Vagina (tissue), 2 donors: ENCODE measurements around the gene SORCS2. TPM values are rescaled to one million over a fixed set of nuclear protein-coding genes. Genes with fewer than 3 reads are reported as not detected.

Experiments used
- DNase-seq, 2 donors: peaks; one replicate each; pipeline ENCODE4 v3.0.0-alpha.2; 2017; ENCODE audit errors: extremely low spot score in 2 of 2
- H3K27ac ChIP-seq: fragments of 200-600 bp; sonication (generic); one replicate; pipeline ENCODE4 v1.5.1; 2019
- H3K27me3 ChIP-seq: fragments of 200-600 bp; sonication (generic); one replicate; pipeline ENCODE4 v1.5.1; 2019
- H3K36me3 ChIP-seq, 2 donors: fragments of 200-600 bp; sonication (generic); one replicate each; pipeline ENCODE4 v1.5.1; 2017 to 2019
- H3K4me1 ChIP-seq: fragments of 200-600 bp; sonication (generic); one replicate; pipeline ENCODE4 v1.5.1; 2019
- H3K4me3 ChIP-seq, 2 donors: fragments of 200-600 bp; sonication (generic); 1 replicate in 1 of 2; 2 replicates in 1 of 2; pipeline ENCODE4 v1.5.1; 2016 to 2019
- H3K9me3 ChIP-seq: fragments of 200-600 bp; sonication (generic); one replicate; pipeline ENCODE4 v1.5.1; 2019
- CTCF ChIP-seq, 3 experiments: fragments of 450-650 bp in 2 of 3; fragments of 200-600 bp in 1 of 3; sonication (generic) in 1 of 3; IDR thresholded peaks; one replicate each; pipeline ENCODE4 v1.5.1; 2017 to 2019; ENCODE audit warnings: antibody characterized with exemption in 3 of 3, mild to moderate bottlenecking in 2 of 3, moderate library complexity in 2 of 3
- POLR2A ChIP-seq, 2 donors: fragments of 450-650 bp; IDR thresholded peaks; one replicate each; pipeline ENCODE4 v1.6.1; 2017; ENCODE audit warnings: antibody characterized with exemption in 2 of 2, mild to moderate bottlenecking in 2 of 2, moderate library complexity in 2 of 2
- POLR2AphosphoS5 ChIP-seq, 2 donors: sonication (generic); formaldehyde crosslinking; IDR thresholded peaks; one replicate each; pipeline ENCODE4 v1.9.0; 2017; ENCODE audit warnings: antibody characterized with exemption in 2 of 2, mild to moderate bottlenecking in 2 of 2, low read depth in 1 of 2; ENCODE audit not compliant: insufficient read depth in 1 of 2
- intact Hi-C: fragments of 100-400 bp; cut with DNase I; formaldehyde crosslinking; loops from one replicate; pipeline ENCODE4 v1.15.1; 2023
- total RNA-seq: library from RNA; depleted of rRNA; stranded (reverse); fragments of >200 nt; gene quantifications from one replicate; pipeline ENCODE4 v1.2.3, GENCODE V29; 2016

Gene SORCS2
- total RNA-seq, 1 donor from 2014 or later: 5.4 TPM

GRCh38 chr4:7703688-7704087 lies 511.4 kb downstream of the SORCS2 start:
- H3K4me1 ChIP-seq: no peaks in the 10 kb centered on the region
- H3K27ac ChIP-seq: no peak overlapping the region
- H3K27me3 ChIP-seq: no peaks in the 10 kb centered on the region
- no peaks in the 10 kb centered on the region for H3K9me3 ChIP-seq
- H3K4me3 ChIP-seq: no peak overlapping the region
- TF ChIP-seq POLR2A (IDR thresholded peaks at IDR 0.05) (no peak), CTCF (IDR thresholded peaks at IDR 0.05) (no peak), POLR2AphosphoS5 (IDR thresholded peaks at IDR 0.05; ENCODE audit: insufficient read depth in 1 of 2, low read depth in 1 of 2) (no peak)
- no peaks in the 10 kb centered on the region for H3K36me3 ChIP-seq
- DNase-seq: no peak
- intact Hi-C loops: no loop called here

GRCh38 chr4:7704091-7704490 lies 511.8 kb downstream of the SORCS2 start:
- TF ChIP-seq POLR2A (IDR thresholded peaks at IDR 0.05) (no peak), CTCF (IDR thresholded peaks at IDR 0.05) (no peak), POLR2AphosphoS5 (IDR thresholded peaks at IDR 0.05; ENCODE audit: insufficient read depth in 1 of 2, low read depth in 1 of 2) (no peak)
- no peaks in the 10 kb centered on the region for H3K36me3 ChIP-seq
- H3K9me3 ChIP-seq: no peaks in the 10 kb centered on the region
- no peak for DNase-seq
- H3K4me1 ChIP-seq: no peaks in the 10 kb centered on the region
- no peak overlapping the region for H3K4me3 ChIP-seq
- no peaks in the 10 kb centered on the region for H3K27me3 ChIP-seq
- intact Hi-C loops: no loop called here
- H3K27ac ChIP-seq: no peak overlapping the region

- no peak for DNase-seq
- Histone ChIP-seq H3K36me3 (no peaks in the 10 kb centered on the region), H3K27ac (no peak overlapping the region), H3K4me3 (no peak overlapping the region), H3K4me1 (no peaks in the 10 kb centered on the region), H3K27me3 (no peaks in the 10 kb centered on the region), H3K9me3 (no peaks in the 10 kb centered on the region)
- TF ChIP-seq POLR2A (IDR thresholded peaks at IDR 0.05): no peak
- TF ChIP-seq CTCF (IDR thresholded peaks at IDR 0.05): no peak
- no peak for TF ChIP-seq POLR2AphosphoS5 (IDR thresholded peaks at IDR 0.05; ENCODE audit: insufficient read depth in 1 of 2, low read depth in 1 of 2)
- intact Hi-C loops: no loop called here
These were observed 512.3 kb downstream of the SORCS2 start for GRCh38 chr4:7704625-7705024.

GRCh38 chr4:7705062-7705461 lies 512.7 kb downstream of the SORCS2 start:
- intact Hi-C loops: no loop called here
- Histone ChIP-seq H3K36me3 (no peaks in the 10 kb centered on the region), H3K27ac (no peak overlapping the region), H3K27me3 (no peaks in the 10 kb centered on the region), H3K4me3 (no peak overlapping the region), H3K9me3 (no peaks in the 10 kb centered on the region), H3K4me1 (no peaks in the 10 kb centered on the region)
- DNase-seq: no peak
- no peak for TF ChIP-seq POLR2A (IDR thresholded peaks at IDR 0.05)
- no peak for TF ChIP-seq POLR2AphosphoS5 (IDR thresholded peaks at IDR 0.05; ENCODE audit: insufficient read depth in 1 of 2, low read depth in 1 of 2)
- TF ChIP-seq CTCF (IDR thresholded peaks at IDR 0.05): no peak

GRCh38 chr4:7705593-7705992 lies 513.3 kb downstream of the SORCS2 start:
- Histone ChIP-seq H3K4me3 (no peak overlapping the region), H3K27ac (no peak overlapping the region), H3K9me3 (no peaks in the 10 kb centered on the region), H3K36me3 (no peaks in the 10 kb centered on the region), H3K27me3 (no peaks in the 10 kb centered on the region), H3K4me1 (no peaks in the 10 kb centered on the region)
- no peak for DNase-seq
- intact Hi-C loops: no loop called here
- TF ChIP-seq CTCF (IDR thresholded peaks at IDR 0.05) (no peak), POLR2AphosphoS5 (IDR thresholded peaks at IDR 0.05; ENCODE audit: insufficient read depth in 1 of 2, low read depth in 1 of 2) (no peak), POLR2A (IDR thresholded peaks at IDR 0.05) (no peak)
